Prostate gland (tissue), 2 donors: Measurements from ENCODE around the gene RNF152.

Experiments used
- POLR2AphosphoS5 ChIP-seq: sonication (generic); formaldehyde crosslinking; IDR thresholded peaks from one replicate; pipeline ENCODE4 v1.6.1; 2017; ENCODE audit warnings: antibody characterized with exemption
- TF ChIP-seq, protein P1 (sequence below), 4 experiments: fragments of 200-600 bp in 2 of 4; fragments of 450-650 bp in 2 of 4; sonication (generic) in 2 of 4; IDR thresholded peaks; 1 replicate in 3 of 4; 2 replicates in 1 of 4; pipeline ENCODE4 v1.5.1; 2016 to 2019; ENCODE audit warnings: antibody characterized with exemption in 4 of 4, mild to moderate bottlenecking in 2 of 4, moderate library complexity in 2 of 4

DNA sequence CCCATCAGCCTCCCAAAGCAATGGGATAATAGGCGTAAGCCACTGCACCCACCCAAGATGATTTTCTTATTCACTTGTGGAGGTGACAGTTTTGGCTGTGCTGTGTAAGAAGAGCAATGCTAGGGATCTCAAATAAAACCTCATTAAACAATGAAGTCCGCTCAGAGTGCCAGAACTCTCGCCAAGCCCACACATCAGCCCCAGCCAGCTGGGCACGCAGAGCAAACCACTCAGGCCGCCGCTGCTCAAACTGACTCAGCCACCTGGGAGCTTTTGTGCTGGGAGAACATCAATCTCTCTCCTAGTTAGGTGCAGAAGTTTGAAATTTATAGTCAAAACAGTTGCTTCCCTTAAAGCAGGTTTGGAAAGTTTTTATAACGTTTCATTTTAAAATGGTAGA is 47.6 kb downstream of the RNF152 start:
- TF ChIP-seq, protein P1, sequence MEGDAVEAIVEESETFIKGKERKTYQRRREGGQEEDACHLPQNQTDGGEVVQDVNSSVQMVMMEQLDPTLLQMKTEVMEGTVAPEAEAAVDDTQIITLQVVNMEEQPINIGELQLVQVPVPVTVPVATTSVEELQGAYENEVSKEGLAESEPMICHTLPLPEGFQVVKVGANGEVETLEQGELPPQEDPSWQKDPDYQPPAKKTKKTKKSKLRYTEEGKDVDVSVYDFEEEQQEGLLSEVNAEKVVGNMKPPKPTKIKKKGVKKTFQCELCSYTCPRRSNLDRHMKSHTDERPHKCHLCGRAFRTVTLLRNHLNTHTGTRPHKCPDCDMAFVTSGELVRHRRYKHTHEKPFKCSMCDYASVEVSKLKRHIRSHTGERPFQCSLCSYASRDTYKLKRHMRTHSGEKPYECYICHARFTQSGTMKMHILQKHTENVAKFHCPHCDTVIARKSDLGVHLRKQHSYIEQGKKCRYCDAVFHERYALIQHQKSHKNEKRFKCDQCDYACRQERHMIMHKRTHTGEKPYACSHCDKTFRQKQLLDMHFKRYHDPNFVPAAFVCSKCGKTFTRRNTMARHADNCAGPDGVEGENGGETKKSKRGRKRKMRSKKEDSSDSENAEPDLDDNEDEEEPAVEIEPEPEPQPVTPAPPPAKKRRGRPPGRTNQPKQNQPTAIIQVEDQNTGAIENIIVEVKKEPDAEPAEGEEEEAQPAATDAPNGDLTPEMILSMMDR (IDR thresholded peaks at IDR 0.05), result no peak
- TF ChIP-seq POLR2AphosphoS5, result no peak
